Measurements from ENCODE around the gene ZBTB2.
"Not testable (repeated sequence)": the region's sequence is repeated elsewhere in the genome, so short reads cannot be mapped to it uniquely, and the experiment has no call there.

ZBTB2 gene

GRCh38 chr6:151326116-151326825 lies 65.1 kb downstream of the ZBTB2 start:
- no peaks in the 10 kb centered on the region for H3K27me3 ChIP-seq (ENCODE audit: low read depth, low read length)
- peak overlapping the region; percentile 61 for H3K27ac ChIP-seq (ENCODE audit: low read length)
- peak overlapping the region; percentile 51 to 68 for H3K4me3 ChIP-seq (ENCODE audit: low read depth in 1 of 2, low read length in 2 of 2)
- peaks cover 10 to 29% of the 10 kb centered on the region in 2 donors for H3K4me1 ChIP-seq (ENCODE audit: control insufficient read depth in 1 of 2, insufficient read depth in 2 of 2, low read length in 2 of 2)
- no peaks in the 10 kb centered on the region for H3K36me3 ChIP-seq (ENCODE audit: control insufficient read depth in 1 of 2, insufficient read depth in 2 of 2, low read length in 2 of 2)
- H3K9me3 ChIP-seq (ENCODE audit: control insufficient read depth in 1 of 2, low read length in 2 of 2), result no peaks in the 10 kb centered on the region

- Histone ChIP-seq H3K4me1 (ENCODE audit: control insufficient read depth in 1 of 2, insufficient read depth in 2 of 2, low read length in 2 of 2) (peaks cover 10 to 28% of the 10 kb centered on the region in 2 donors), H3K27me3 (ENCODE audit: low read depth, low read length) (no peaks in the 10 kb centered on the region), H3K9me3 (ENCODE audit: control insufficient read depth in 1 of 2, low read length in 2 of 2) (no peaks in the 10 kb centered on the region), H3K4me3 (ENCODE audit: low read depth in 1 of 2, low read length in 2 of 2) (peak overlapping the region; percentile 61 to 68), H3K27ac (ENCODE audit: low read length) (peak overlapping the region; percentile 62), H3K36me3 (ENCODE audit: control insufficient read depth in 1 of 2, insufficient read depth in 2 of 2, low read length in 2 of 2) (no peaks in the 10 kb centered on the region)
Measured at GRCh38 chr6:151325075-151326050, 66.0 kb downstream of the ZBTB2 start.

- H3K4me3 ChIP-seq (ENCODE audit: low read depth in 1 of 2, low read length in 2 of 2), result peak overlapping the region; percentile 61 to 68
- H3K27me3 ChIP-seq (ENCODE audit: low read depth, low read length), result no peaks in the 10 kb centered on the region
- no peaks in the 10 kb centered on the region for H3K9me3 ChIP-seq (ENCODE audit: control insufficient read depth in 1 of 2, low read length in 2 of 2)
- H3K36me3 ChIP-seq (ENCODE audit: control insufficient read depth in 1 of 2, insufficient read depth in 2 of 2, low read length in 2 of 2), result no peaks in the 10 kb centered on the region
- peak overlapping the region; percentile 62 for H3K27ac ChIP-seq (ENCODE audit: low read length)
- peaks cover 10 to 22% of the 10 kb centered on the region in 2 donors for H3K4me1 ChIP-seq (ENCODE audit: control insufficient read depth in 1 of 2, insufficient read depth in 2 of 2, low read length in 2 of 2)
Measured at GRCh38 chr6:151324488-151324825, 66.9 kb downstream of the ZBTB2 start.

- H3K27me3 ChIP-seq (ENCODE audit: low read depth, low read length), result no peaks in the 10 kb centered on the region
- H3K4me3 ChIP-seq (ENCODE audit: low read depth in 1 of 2, low read length in 2 of 2), result peak overlapping the region; percentile 61 to 68
- H3K36me3 ChIP-seq (ENCODE audit: control insufficient read depth in 1 of 2, insufficient read depth in 2 of 2, low read length in 2 of 2), result no peaks in the 10 kb centered on the region
- H3K27ac ChIP-seq (ENCODE audit: low read length), result peak overlapping the region; percentile 62
- H3K9me3 ChIP-seq (ENCODE audit: control insufficient read depth in 1 of 2, low read length in 2 of 2), result no peaks in the 10 kb centered on the region
- H3K4me1 ChIP-seq (ENCODE audit: control insufficient read depth in 1 of 2, insufficient read depth in 2 of 2, low read length in 2 of 2), result peaks cover 10 to 22% of the 10 kb centered on the region in 2 donors
Measured at GRCh38 chr6:151323791-151324487, 67.4 kb downstream of the ZBTB2 start.

GRCh38 chr6:151322570-151322969 lies 68.8 kb downstream of the ZBTB2 start:
- Histone ChIP-seq H3K27me3 (ENCODE audit: low read depth, low read length) (no peaks in the 10 kb centered on the region), H3K4me1 (ENCODE audit: control insufficient read depth in 1 of 2, insufficient read depth in 2 of 2, low read length in 2 of 2) (peaks cover 12 to 22% of the 10 kb centered on the region in 2 donors), H3K36me3 (ENCODE audit: control insufficient read depth in 1 of 2, insufficient read depth in 2 of 2, low read length in 2 of 2) (no peaks in the 10 kb centered on the region), H3K27ac (ENCODE audit: low read length) (no peak overlapping the region), H3K4me3 (ENCODE audit: low read depth in 1 of 2, low read length in 2 of 2) (no peak overlapping the region), H3K9me3 (ENCODE audit: control insufficient read depth in 1 of 2, low read length in 2 of 2) (no peaks in the 10 kb centered on the region)

- Histone ChIP-seq H3K9me3 (ENCODE audit: control insufficient read depth in 1 of 2, low read length in 2 of 2) (no peaks in the 10 kb centered on the region), H3K36me3 (ENCODE audit: control insufficient read depth in 1 of 2, insufficient read depth in 2 of 2, low read length in 2 of 2) (no peaks in the 10 kb centered on the region), H3K27ac (ENCODE audit: low read length) (no peak overlapping the region), H3K4me3 (ENCODE audit: low read depth in 1 of 2, low read length in 2 of 2) (no peak overlapping the region), H3K4me1 (ENCODE audit: control insufficient read depth in 1 of 2, insufficient read depth in 2 of 2, low read length in 2 of 2) (peaks cover 17 to 27% of the 10 kb centered on the region in 2 donors), H3K27me3 (ENCODE audit: low read depth, low read length) (no peaks in the 10 kb centered on the region)
Measured at GRCh38 chr6:151321438-151321837, 69.9 kb downstream of the ZBTB2 start.

GRCh38 chr6:151320140-151320539 lies 71.2 kb downstream of the ZBTB2 start:
- no peak overlapping the region for H3K4me3 ChIP-seq (ENCODE audit: low read depth in 1 of 2, low read length in 2 of 2)
- H3K9me3 ChIP-seq (ENCODE audit: control insufficient read depth in 1 of 2, low read length in 2 of 2), result no peaks in the 10 kb centered on the region
- no peaks in the 10 kb centered on the region for H3K36me3 ChIP-seq (ENCODE audit: control insufficient read depth in 1 of 2, insufficient read depth in 2 of 2, low read length in 2 of 2)
- H3K27ac ChIP-seq (ENCODE audit: low read length), result no peak overlapping the region
- no peaks in the 10 kb centered on the region for H3K27me3 ChIP-seq (ENCODE audit: low read depth, low read length)
- H3K4me1 ChIP-seq (ENCODE audit: control insufficient read depth in 1 of 2, insufficient read depth in 2 of 2, low read length in 2 of 2), result peaks cover 16 to 19% of the 10 kb centered on the region in 2 donors

GRCh38 chr6:151317995-151318365 lies 73.4 kb downstream of the ZBTB2 start:
- Histone ChIP-seq H3K9me3 (ENCODE audit: control insufficient read depth in 1 of 2, low read length in 2 of 2) (no peaks in the 10 kb centered on the region), H3K27ac (ENCODE audit: low read length) (peak overlapping the region; percentile 54), H3K36me3 (ENCODE audit: control insufficient read depth in 1 of 2, insufficient read depth in 2 of 2, low read length in 2 of 2) (no peaks in the 10 kb centered on the region), H3K4me3 (ENCODE audit: low read depth in 1 of 2, low read length in 2 of 2) (no peak overlapping the region), H3K4me1 (ENCODE audit: control insufficient read depth in 1 of 2, insufficient read depth in 2 of 2, low read length in 2 of 2) (peaks cover 6 to 8% of the 10 kb centered on the region in 2 donors), H3K27me3 (ENCODE audit: low read depth, low read length) (no peaks in the 10 kb centered on the region)

GRCh38 chr6:151317103-151317994 lies 74.0 kb downstream of the ZBTB2 start:
- Histone ChIP-seq H3K36me3 (ENCODE audit: control insufficient read depth in 1 of 2, insufficient read depth in 2 of 2, low read length in 2 of 2) (no peaks in the 10 kb centered on the region), H3K4me3 (ENCODE audit: low read depth in 1 of 2, low read length in 2 of 2) (no peak overlapping the region), H3K27me3 (ENCODE audit: low read depth, low read length) (no peaks in the 10 kb centered on the region), H3K27ac (ENCODE audit: low read length) (peak overlapping the region; percentile 54), H3K9me3 (ENCODE audit: control insufficient read depth in 1 of 2, low read length in 2 of 2) (no peaks in the 10 kb centered on the region), H3K4me1 (ENCODE audit: control insufficient read depth in 1 of 2, insufficient read depth in 2 of 2, low read length in 2 of 2) (peaks cover 6 to 12% of the 10 kb centered on the region in 2 donors)

GRCh38 chr6:151315661-151316060 lies 75.7 kb downstream of the ZBTB2 start:
- not testable (repeated sequence) for H3K27me3 ChIP-seq (ENCODE audit: low read depth, low read length); H3K4me3 ChIP-seq (ENCODE audit: low read depth in 1 of 2, low read length in 2 of 2); H3K9me3 ChIP-seq (ENCODE audit: control insufficient read depth in 1 of 2, low read length in 2 of 2); H3K36me3 ChIP-seq (ENCODE audit: control insufficient read depth in 1 of 2, insufficient read depth in 2 of 2, low read length in 2 of 2); H3K27ac ChIP-seq (ENCODE audit: low read length)
- H3K4me1 ChIP-seq (ENCODE audit: control insufficient read depth in 1 of 2, insufficient read depth in 2 of 2, low read length in 2 of 2), result peaks cover 6 to 12% of the 10 kb centered on the region in 2 donors

All from muscle layer of duodenum (tissue), 2 donors.